Measurements from ENCODE around the gene WDR74.

Gene WDR74

DNA sequence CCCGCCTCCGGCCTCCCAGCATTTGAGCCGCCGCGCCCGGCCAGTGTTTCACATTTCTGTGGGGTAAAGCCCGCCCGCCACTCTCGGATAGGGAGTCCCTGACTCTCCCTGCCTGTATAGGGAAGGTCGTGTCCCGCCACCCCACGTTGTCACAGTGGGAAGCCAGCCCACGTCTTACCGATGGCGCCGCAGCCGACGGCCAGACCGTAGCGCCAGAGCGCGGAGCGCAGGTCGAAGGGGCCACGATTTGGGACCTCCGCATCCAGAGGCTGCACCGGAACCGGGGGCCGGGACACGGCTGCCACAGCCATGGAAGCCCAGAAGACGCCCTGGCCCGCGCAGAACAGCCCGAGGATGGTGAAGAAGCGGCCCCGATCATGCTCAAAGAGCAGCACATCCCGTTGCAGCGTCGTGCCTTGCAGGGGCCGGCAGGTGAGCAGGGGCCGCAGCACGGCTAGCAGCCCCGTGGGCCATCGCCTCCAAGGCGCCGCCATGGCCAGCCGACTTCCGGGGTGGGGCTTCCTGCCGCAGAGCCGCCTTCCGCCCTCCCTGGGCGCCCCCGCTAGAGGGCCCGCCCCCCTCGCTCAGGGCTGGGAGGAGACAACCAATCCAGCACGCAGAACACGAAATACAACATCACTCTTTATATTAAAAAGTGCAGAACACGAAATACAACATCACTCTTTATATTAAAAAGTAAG lies 47.7 kb downstream of the WDR74 start, which contains the start of gene TMEM223:
TSS of gene TMEM223 (minus strand) at position 506 of the 701 bp plus-strand sequence. CDS start at position 494, 12 bp downstream.
- ChIA-PET POLR2A (interaction anchor here (1.3 to 4.3 kb wide), 2 partner anchors 10 to 14 kb away, joined by 4 to 28 read pairs; no protein-coding TSS in a partner anchor), CTCF (interaction anchor here (1.1 to 2.9 kb wide), 2 partner anchors 9 to 44 kb away, joined by 3 to 15 read pairs; no protein-coding TSS in a partner anchor)
- TF ChIP-seq, protein P1, sequence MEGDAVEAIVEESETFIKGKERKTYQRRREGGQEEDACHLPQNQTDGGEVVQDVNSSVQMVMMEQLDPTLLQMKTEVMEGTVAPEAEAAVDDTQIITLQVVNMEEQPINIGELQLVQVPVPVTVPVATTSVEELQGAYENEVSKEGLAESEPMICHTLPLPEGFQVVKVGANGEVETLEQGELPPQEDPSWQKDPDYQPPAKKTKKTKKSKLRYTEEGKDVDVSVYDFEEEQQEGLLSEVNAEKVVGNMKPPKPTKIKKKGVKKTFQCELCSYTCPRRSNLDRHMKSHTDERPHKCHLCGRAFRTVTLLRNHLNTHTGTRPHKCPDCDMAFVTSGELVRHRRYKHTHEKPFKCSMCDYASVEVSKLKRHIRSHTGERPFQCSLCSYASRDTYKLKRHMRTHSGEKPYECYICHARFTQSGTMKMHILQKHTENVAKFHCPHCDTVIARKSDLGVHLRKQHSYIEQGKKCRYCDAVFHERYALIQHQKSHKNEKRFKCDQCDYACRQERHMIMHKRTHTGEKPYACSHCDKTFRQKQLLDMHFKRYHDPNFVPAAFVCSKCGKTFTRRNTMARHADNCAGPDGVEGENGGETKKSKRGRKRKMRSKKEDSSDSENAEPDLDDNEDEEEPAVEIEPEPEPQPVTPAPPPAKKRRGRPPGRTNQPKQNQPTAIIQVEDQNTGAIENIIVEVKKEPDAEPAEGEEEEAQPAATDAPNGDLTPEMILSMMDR (IDR thresholded peaks at IDR 0.05; ENCODE audit: control extremely low read depth, extremely low read depth, low read depth, missing control alignments) = no peak
- DNase-seq (ENCODE audit: extremely low spot score) = peak; percentile 93

DNA sequence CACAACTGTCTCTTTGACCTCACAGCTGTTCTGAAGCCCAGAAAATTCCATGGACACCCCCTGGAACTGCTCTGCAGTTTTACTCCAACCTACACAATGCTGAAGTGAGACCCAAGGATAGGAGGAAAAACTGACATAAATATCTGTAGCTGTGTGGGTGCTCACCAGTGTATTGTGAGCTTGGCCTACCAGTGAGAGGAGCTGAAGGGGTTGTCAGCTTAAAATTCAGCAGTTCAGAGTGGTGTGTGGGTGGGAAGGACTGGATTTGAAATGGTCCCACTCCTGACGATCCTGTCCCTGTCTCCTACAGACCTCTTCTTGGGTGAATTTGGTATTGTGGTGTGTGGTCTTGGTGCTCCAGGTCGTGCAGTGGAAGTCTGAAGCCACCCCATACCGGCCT lies 49.8 kb downstream of the WDR74 start:
- ChIA-PET CTCF (interaction anchor here (0.8 to 2.9 kb wide), 10 partner anchors 11 to 178 kb away, joined by 3 to 15 read pairs (median 4); partner anchors contain the start of gene SLC3A2), POLR2A (interaction anchor here (0.6 to 4.3 kb wide), 11 partner anchors 12 to 124 kb away, joined by 3 to 28 read pairs (median 5); partner anchors contain the start of genes C11orf98, CSKMT, NXF1 and STX5)
- TF ChIP-seq, protein P1 (IDR thresholded peaks at IDR 0.05; ENCODE audit: control extremely low read depth, extremely low read depth, low read depth, missing control alignments) = no peak
- DNase-seq (ENCODE audit: extremely low spot score) = no peak

DNA sequence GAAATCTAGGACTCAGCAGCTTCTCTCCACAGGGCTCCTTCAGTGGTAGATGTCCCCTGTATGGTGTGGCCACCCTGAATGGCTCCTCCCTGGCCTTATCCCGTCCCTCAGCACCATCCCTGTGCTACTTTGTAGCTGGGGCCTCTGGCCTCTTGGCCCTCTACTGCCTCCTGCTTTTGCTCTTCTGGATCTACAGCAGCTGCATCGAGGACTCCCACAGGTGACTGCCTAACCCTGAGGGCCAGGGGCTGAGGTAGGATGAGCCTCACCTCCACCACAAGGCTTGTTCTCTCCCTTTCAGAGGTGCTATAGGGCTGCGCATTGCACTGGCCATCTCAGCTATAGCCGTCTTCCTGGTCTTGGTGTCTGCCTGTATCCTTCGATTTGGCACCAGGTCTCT lies 50.4 kb downstream of the WDR74 start:
- no peak for DNase-seq (ENCODE audit: extremely low spot score)
- POLR2A ChIA-PET = interaction anchor here (1.0 to 4.3 kb wide), 8 partner anchors 12 to 67 kb away, joined by 4 to 28 read pairs (median 8); partner anchors contain the start of genes NXF1, STX5, TAF6L and TEX54
- CTCF ChIA-PET = interaction anchor here (0.8 to 4.4 kb wide), 13 partner anchors 8 to 177 kb away, joined by 3 to 40 read pairs (median 5); partner anchors contain the start of genes SLC3A2, STX5, TEX54 and ZBTB3
- TF ChIP-seq, protein P1 (IDR thresholded peaks at IDR 0.05; ENCODE audit: control extremely low read depth, extremely low read depth, low read depth, missing control alignments) = no peak

DNA sequence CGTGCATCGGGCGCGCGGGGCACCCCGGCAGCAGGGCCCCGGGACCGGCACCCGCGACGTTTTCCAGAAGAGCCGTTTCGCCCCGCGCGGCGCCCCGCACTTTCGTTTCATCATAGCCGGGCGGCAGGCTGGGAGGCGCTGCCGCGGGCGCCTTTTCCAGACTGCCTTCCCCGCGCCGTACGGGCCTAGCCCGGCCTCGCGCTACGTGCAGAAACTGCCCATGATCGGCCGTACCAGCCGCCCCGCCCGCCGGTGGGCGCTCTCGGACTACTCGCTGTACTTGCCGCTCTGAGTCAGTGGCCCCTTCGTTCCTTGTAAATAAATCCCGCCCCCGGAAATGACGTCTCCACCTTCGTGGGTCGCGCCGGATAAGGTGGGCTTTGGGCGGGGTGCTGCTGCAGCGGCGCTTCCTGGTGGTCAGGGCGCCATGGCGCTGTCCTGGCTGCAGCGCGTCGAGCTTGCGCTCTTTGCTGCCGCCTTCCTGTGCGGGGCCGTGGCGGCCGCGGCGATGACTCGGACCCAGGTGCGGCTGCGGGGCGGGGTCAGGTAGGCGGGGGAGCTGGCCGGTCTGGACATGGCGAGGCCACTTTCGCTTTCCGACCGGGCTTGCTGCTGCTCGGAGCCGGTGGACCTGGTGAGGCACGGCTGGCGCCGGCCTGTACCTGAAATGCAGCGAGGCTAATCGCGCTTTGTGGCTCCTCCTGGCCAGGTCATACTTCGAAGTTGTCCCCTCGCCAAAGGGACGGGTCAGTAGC lies 52.2 kb downstream of the WDR74 start, which contains the start of gene TMEM179B:
TSS of gene TMEM179B (plus strand) at position 398 of the 755 bp plus-strand sequence. CDS start at position 428, 30 bp downstream.
- POLR2A ChIA-PET = interaction anchor here (0.5 to 3.5 kb wide), 18 partner anchors 9 to 195 kb away, joined by 3 to 25 read pairs (median 6); partner anchors contain the start of genes C11orf98, CSKMT, SLC3A2 and STX5
- CTCF ChIA-PET = interaction anchor here (0.5 to 4.4 kb wide), 49 partner anchors 10 to 364 kb away, joined by 3 to 159 read pairs (median 6); partner anchors contain the start of genes BSCL2, C11orf98, CSKMT and GNG3
- TF ChIP-seq, protein P1 (IDR thresholded peaks at IDR 0.05; ENCODE audit: control extremely low read depth, extremely low read depth, low read depth, missing control alignments) = peak; percentile 65
- DNase-seq (ENCODE audit: extremely low spot score) = peak; percentile 96

DNA sequence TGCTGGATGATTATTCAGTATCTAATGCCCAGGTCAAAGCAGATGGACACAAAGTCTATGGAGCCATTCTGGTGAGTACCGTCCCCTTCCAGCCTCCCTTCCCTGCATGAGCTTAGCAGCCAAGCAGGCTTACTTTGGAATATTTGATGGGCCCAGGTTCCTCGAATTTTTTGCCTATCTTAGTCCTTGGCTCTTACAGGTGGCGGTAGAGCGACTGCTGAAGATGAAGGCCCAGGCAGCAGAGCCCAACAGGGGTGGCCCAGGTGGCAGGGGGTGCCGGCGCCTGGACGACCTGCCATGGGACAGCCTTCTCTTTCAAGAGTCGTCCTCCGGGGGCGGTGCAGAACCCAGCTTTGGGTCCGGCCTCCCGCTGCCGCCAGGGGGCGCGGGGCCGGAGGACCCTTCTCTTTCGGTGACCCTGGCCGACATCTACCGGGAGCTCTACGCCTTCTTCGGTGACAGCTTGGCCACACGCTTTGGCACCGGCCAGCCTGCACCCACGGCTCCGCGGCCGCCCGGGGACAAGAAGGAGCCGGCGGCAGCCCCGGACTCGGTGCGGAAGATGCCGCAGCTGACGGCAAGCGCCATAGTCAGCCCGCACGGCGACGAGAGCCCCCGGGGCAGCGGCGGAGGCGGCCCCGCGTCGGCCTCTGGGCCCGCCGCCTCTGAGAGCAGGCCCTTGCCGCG lies 52.9 kb downstream of the WDR74 start:
- TF ChIP-seq, protein P1 (IDR thresholded peaks at IDR 0.05; ENCODE audit: control extremely low read depth, extremely low read depth, low read depth, missing control alignments) = peak; percentile 100
- peak; percentile 92 for DNase-seq (ENCODE audit: extremely low spot score)
- POLR2A ChIA-PET = interaction anchor here (0.7 to 3.5 kb wide), 16 partner anchors 10 to 195 kb away, joined by 3 to 25 read pairs (median 6); partner anchors contain the start of genes C11orf98, CSKMT, SLC3A2 and STX5
- CTCF ChIA-PET = interaction anchor here (0.5 to 4.4 kb wide), 50 partner anchors 10 to 364 kb away, joined by 3 to 159 read pairs (median 6); partner anchors contain the start of genes BSCL2, C11orf98, CSKMT and GNG3

Data from GM10248 (cell line).